NT2/D1 (cell line): ENCODE data around the gene C4orf51.

Source experiments
- SUZ12 ChIP-seq: IDR thresholded peaks from 2 replicates; pipeline ENCODE4 v1.6.1; 2011; ENCODE audit not compliant: insufficient read length, insufficient read depth; ENCODE audit errors: extremely low read depth
- YY1 ChIP-seq: IDR thresholded peaks from 2 replicates; pipeline ENCODE4 v1.6.1; 2011; ENCODE audit not compliant: insufficient read length, insufficient read depth
- ZNF274 ChIP-seq: IDR thresholded peaks from 2 replicates; pipeline ENCODE4 v1.6.1; 2011; ENCODE audit warnings: mild to moderate bottlenecking, low read depth, low read length

- TF ChIP-seq YY1 (no peak), ZNF274 (no peak), SUZ12 (no peak)
These were observed 16.8 kb upstream of the C4orf51 start for GRCh38 chr4:145663194-145663593.
